Loucy (cell line): ENCODE results near the gene ULK3.

Source experiments
- CTCF ChIP-seq: fragments of 200-600 bp; sonication (generic); conservative IDR thresholded peaks from 2 replicates; pipeline ENCODE4 v1.5.1; 2014; ENCODE audit warnings: mild to moderate bottlenecking, antibody characterized with exemption, low read length
- EZH2phosphoT487 ChIP-seq: fragments of 200-600 bp; IDR thresholded peaks from 2 replicates; pipeline ENCODE4 v1.6.1; 2018; ENCODE audit warnings: antibody characterized with exemption, mild to moderate bottlenecking, moderate library complexity, borderline replicate concordance

DNA sequence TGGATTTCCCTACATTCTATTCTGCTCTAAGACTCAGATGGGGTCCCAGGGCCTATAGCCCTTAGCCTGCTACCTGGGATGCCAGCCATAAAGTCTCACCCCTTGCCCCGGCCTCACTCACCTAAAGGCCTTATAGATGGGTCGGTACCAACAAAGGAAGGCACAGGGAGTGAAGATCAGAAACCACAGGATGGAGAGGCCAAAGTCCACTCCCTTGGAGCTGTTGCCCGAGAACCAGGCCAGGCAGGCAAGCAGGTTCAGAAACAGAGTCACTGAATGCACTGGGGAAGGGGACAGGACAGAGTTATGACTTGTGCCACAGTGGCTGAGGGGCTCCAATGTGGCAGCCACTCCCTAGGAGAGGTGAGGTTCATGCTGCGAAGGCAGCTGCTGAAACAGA, 7.4 kb upstream of the ULK3 start:
- TF ChIP-seq CTCF (no peak), EZH2phosphoT487 (no peak)
